ENCODE results near the gene GCG.

Gene GCG

GRCh38 chr2:162115076-162115475 is 37.0 kb downstream of the GCG start:
- no peak for DNase-seq (ENCODE audit: low spot score)
- TF ChIP-seq CTCF (IDR thresholded peaks at IDR 0.05): no peak
- no peak overlapping the region for H3K27ac ChIP-seq
- no peak overlapping the region for H3K4me3 ChIP-seq

GRCh38 chr2:162114271-162114670 is 37.8 kb downstream of the GCG start:
- DNase-seq (ENCODE audit: low spot score): no peak
- no peak for TF ChIP-seq CTCF (IDR thresholded peaks at IDR 0.05)
- Histone ChIP-seq H3K27ac (no peak overlapping the region), H3K4me3 (no peak overlapping the region)

GRCh38 chr2:162113776-162114168 is 38.3 kb downstream of the GCG start:
- no peak for TF ChIP-seq CTCF (IDR thresholded peaks at IDR 0.05)
- H3K27ac ChIP-seq: no peak overlapping the region
- no peak for DNase-seq (ENCODE audit: low spot score)

GRCh38 chr2:162113088-162113775 is 38.8 kb downstream of the GCG start:
- no peak for DNase-seq (ENCODE audit: low spot score)
- TF ChIP-seq CTCF (IDR thresholded peaks at IDR 0.05): no peak
- no peak overlapping the region for H3K27ac ChIP-seq
- no peak overlapping the region for H3K4me3 ChIP-seq

More at GRCh38 chr2:162113776-162114168, 38.3 kb downstream of the GCG start:
- no peak overlapping the region for H3K4me3 ChIP-seq

DNA sequence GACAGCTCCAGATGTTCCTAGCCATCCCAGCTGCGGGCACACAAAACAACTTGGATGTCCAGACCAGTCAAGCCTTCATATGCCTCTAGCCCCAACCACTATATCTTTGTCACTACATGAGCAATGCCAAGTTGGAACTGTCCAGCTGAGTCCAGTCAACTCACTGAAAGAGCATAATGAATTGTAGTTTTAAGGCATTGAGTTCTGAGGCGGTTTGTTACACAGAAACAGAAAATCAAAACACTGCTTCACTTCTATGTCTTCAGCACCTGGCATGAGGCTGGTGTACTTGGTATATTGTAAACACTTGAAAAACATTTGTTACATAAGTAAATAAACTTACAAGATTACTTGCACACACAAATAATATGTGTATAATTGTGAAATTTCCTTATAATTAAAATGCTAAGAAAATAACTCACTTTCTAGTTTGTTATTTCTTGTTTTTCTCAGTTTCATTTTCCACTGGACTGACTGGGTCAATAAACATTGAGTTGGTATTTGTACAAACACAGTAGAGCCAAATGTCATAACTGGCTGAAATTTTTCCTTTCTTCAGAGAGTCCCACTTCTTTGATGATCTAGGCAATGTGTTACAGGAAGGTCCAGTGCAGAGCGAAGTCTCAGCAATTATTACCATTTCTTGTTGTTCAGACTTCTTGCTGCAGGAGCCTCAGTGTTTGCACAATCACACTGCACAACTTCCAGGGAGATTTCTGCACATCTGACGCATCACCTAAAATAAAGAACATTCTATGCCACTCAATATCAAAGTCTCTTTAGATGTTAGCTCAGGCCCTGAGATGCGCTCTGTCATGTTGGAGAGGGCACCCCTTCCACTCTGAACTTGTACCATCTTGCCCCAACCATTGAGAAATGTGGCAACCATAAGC is 39.8 kb downstream of the GCG start:
- H3K27ac ChIP-seq: no peak overlapping the region
- no peak for TF ChIP-seq CTCF (IDR thresholded peaks at IDR 0.05)
- DNase-seq (ENCODE audit: low spot score): no peak
- no peak overlapping the region for H3K4me3 ChIP-seq

DNA sequence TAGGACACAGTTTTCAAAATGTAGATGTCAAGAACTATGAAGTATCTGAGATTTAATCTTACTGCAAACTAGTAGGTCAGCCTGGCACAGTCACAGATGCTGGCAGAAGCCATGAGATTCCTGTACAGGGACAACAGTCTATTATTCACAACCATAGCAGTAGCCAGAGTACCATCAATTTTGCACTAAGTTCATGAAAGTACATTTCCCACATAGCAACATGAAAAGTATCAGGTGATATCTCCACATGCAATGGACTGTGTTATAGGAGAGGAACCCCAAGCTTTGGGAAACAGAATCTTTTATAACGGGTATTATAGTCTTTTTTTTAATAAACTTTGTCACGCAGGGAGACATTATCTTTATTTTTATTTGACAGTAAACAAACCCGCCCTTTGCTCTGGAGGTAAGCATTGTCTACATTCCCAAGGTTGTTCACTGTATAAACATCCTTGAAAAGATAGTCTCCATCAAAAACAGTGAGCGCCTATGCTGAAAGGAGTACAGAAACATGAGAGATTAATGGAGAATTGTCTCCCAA is 44.6 kb downstream of the GCG start:
- Histone ChIP-seq H3K27ac (no peak overlapping the region), H3K4me3 (no peak overlapping the region)
- no peak for TF ChIP-seq CTCF (IDR thresholded peaks at IDR 0.05)
- DNase-seq (ENCODE audit: low spot score): no peak

All from coronary artery (tissue), 2 donors.